Nephron progenitor cell (in vitro differentiated cells): ENCODE measurements around the gene SOS1.

Experiments used
- DNase-seq: peaks from one replicate; pipeline ENCODE4 v3.0.0; 2021
- H3K27ac Mint-ChIP-seq: 2 replicates; pipeline ENCODE4 v1.8.0; 2021; ENCODE audit warnings: mild to moderate bottlenecking, moderate library complexity, mixed read lengths
- H3K27me3 Mint-ChIP-seq: 2 replicates; pipeline ENCODE4 v1.8.0; 2021; ENCODE audit warnings: mild to moderate bottlenecking, low read depth, mixed read lengths; ENCODE audit not compliant: poor library complexity
- H3K36me3 Mint-ChIP-seq: 2 replicates; pipeline ENCODE4 v1.8.0; 2021; ENCODE audit warnings: low read depth, mixed read lengths
- H3K4me1 Mint-ChIP-seq: 2 replicates; pipeline ENCODE4 v1.8.0; 2021; ENCODE audit warnings: mixed read lengths
- H3K4me3 Mint-ChIP-seq: 2 replicates; pipeline ENCODE4 v1.8.0; 2021; ENCODE audit warnings: mild to moderate bottlenecking, moderate library complexity, mixed read lengths
- H3K9me3 Mint-ChIP-seq: 2 replicates; pipeline ENCODE4 v1.8.0; 2021; ENCODE audit warnings: mild to moderate bottlenecking, moderate library complexity, mixed read lengths
- CTCF ChIP-seq: fragments of 200-600 bp; sonication (generic); IDR thresholded peaks from 2 replicates; pipeline ENCODE4 v1.5.0; 2021; ENCODE audit warnings: antibody characterized with exemption

The SOS1 gene

DNA sequence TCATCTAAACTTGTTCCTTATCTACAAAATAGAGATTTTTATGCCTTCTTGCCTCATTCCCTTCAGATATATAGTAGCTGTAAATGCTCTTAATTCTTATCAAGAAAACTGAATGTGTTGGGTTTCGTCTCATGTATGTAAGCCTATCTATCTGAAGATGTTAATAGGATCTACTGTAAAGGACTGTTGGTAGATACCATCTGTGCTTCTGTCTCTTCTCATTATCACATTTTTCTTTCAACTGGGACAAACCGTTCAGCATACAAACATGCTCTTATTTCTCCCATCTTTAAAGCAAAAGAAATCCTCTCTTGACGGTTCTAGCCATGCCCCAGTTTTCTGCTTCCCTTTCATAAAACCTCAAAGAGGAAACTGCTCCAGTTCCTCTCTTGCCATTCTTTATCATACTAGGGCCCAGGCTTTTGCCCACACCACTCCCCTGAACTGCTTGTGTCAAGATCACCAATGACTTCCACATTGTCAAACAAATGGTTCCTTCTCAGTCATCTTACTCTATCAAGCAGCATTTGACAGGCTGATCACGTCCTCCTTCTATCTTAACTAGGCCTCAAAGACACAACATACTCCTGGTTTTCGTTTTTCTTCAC lies 142.5 kb downstream of the SOS1 start:
- TF ChIP-seq CTCF = no peak
- DNase-seq = no peak

GRCh38 chr2:38977047-38977446 lies 143.8 kb downstream of the SOS1 start:
- Mint-ChIP-seq H3K4me1 (peaks cover 22% of the 10 kb centered on the region), H3K36me3 (no peaks in the 10 kb centered on the region), H3K9me3 (no peaks in the 10 kb centered on the region), H3K4me3 (no peak overlapping the region), H3K27me3 (no peaks in the 10 kb centered on the region), H3K27ac (no peak overlapping the region)
- no peak for DNase-seq
- TF ChIP-seq CTCF = no peak

More for the DNA sequence above, 142.5 kb downstream of the SOS1 start:
- H3K4me1 Mint-ChIP-seq = peaks cover 22% of the 10 kb centered on the region
- H3K9me3 Mint-ChIP-seq = no peaks in the 10 kb centered on the region
- no peaks in the 10 kb centered on the region for H3K27me3 Mint-ChIP-seq
- peaks cover under 1% of the 10 kb centered on the region for H3K36me3 Mint-ChIP-seq
- no peak overlapping the region for H3K4me3 Mint-ChIP-seq
- H3K27ac Mint-ChIP-seq = no peak overlapping the region

DNA sequence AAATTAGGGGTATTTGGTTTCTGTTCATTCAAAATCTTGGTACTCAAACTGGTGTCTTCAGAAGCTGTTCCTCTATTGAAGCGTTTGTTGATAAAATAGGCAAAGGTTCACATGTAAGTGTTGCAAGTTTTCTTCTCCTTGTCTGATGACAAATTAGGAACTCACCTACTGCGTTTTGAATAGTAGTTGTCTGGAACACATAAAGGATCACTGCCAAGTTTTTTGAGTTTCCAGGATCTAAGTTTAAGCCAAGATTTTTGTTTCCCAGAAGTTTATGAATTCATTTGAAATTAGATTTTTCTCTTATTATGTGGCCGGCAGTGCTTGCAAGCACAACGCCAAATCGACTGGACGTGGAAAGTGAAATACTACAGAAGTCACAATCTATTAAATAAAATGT lies 145.8 kb downstream of the SOS1 start:
- H3K4me3 Mint-ChIP-seq = no peak overlapping the region
- no peaks in the 10 kb centered on the region for H3K9me3 Mint-ChIP-seq
- H3K36me3 Mint-ChIP-seq = peaks cover 6% of the 10 kb centered on the region
- H3K27ac Mint-ChIP-seq = peak overlapping the region; percentile 33
- no peak for DNase-seq
- no peak for TF ChIP-seq CTCF
- H3K4me1 Mint-ChIP-seq = peaks cover 15% of the 10 kb centered on the region
- H3K27me3 Mint-ChIP-seq = no peaks in the 10 kb centered on the region

- peaks cover 15% of the 10 kb centered on the region for H3K4me1 Mint-ChIP-seq
- peaks cover 6% of the 10 kb centered on the region for H3K36me3 Mint-ChIP-seq
- no peak overlapping the region for H3K4me3 Mint-ChIP-seq
- peaks cover 4% of the 10 kb centered on the region for H3K27me3 Mint-ChIP-seq
- no peaks in the 10 kb centered on the region for H3K9me3 Mint-ChIP-seq
- no peak for TF ChIP-seq CTCF
- no peak overlapping the region for H3K27ac Mint-ChIP-seq
- no peak for DNase-seq
Observed at GRCh38 chr2:38973266-38973665, 147.6 kb downstream of the SOS1 start.

GRCh38 chr2:38971377-38971776 lies 149.5 kb downstream of the SOS1 start:
- TF ChIP-seq CTCF = no peak
- Mint-ChIP-seq H3K9me3 (no peaks in the 10 kb centered on the region), H3K36me3 (peaks cover 6% of the 10 kb centered on the region), H3K4me1 (peaks cover 25% of the 10 kb centered on the region), H3K4me3 (no peak overlapping the region), H3K27me3 (peaks cover 4% of the 10 kb centered on the region), H3K27ac (no peak overlapping the region)
- no peak for DNase-seq

- no peak for TF ChIP-seq CTCF
- Mint-ChIP-seq H3K36me3 (peaks cover 6% of the 10 kb centered on the region), H3K4me1 (peaks cover 10% of the 10 kb centered on the region), H3K9me3 (peaks cover 3% of the 10 kb centered on the region), H3K4me3 (no peak overlapping the region), H3K27me3 (peaks cover 4% of the 10 kb centered on the region), H3K27ac (no peak overlapping the region)
- DNase-seq = no peak
Observed at GRCh38 chr2:38968021-38968420, 152.8 kb downstream of the SOS1 start.
